Measurements from ENCODE around the gene RGS1. TPM values are rescaled to one million over a fixed set of nuclear protein-coding genes. Genes with fewer than 3 reads are reported as not detected.

RGS1 gene
- total and polyA plus RNA-seq, 2 experiments from 2014 or later: not detected

- H3K27me3 ChIP-seq (ENCODE audit: insufficient read depth): no peaks in the 10 kb centered on the region
- no peaks in the 10 kb centered on the region; the same call in 1 of the 2 replicates for H3K9me2 ChIP-seq (ENCODE audit: insufficient read depth)
- no peaks in the 10 kb centered on the region for H3K79me2 ChIP-seq (replicated peaks; ENCODE audit: insufficient read depth)
- no peaks in the 10 kb centered on the region for H3F3A ChIP-seq (replicated peaks; ENCODE audit: low read depth)
- Mint-ChIP-seq H3K4me1 (peaks cover 10% of the 10 kb centered on the region; the same call in 2 of the 3 replicates), H3K9me3 (no peaks in the 10 kb centered on the region), H3K27ac (no peak overlapping the region), H3K4me3 (no peak overlapping the region), H3K36me3 (ENCODE audit: low read depth) (no peaks in the 10 kb centered on the region), H3K27me3 (ENCODE audit: insufficient read depth, low read depth, poor library complexity) (no peaks in the 10 kb centered on the region)
- no peak overlapping the region for H3K4me3 ChIP-seq
- no peaks in the 10 kb centered on the region for H3K36me3 ChIP-seq (ENCODE audit: insufficient read depth)
- ATAC-seq (no peak), DNase-seq (ENCODE audit: low spot score) (no peak)
- H4K20me1 ChIP-seq (replicated peaks; ENCODE audit: insufficient read depth): no peaks in the 10 kb centered on the region
- H2AFZ ChIP-seq: no peak overlapping the region
- no peak for TF ChIP-seq EZH2phosphoT487 (IDR thresholded peaks at IDR 0.05; ENCODE audit: unreplicated experiment)
- no peak for TF ChIP-seq EZH2 (IDR thresholded peaks at IDR 0.05; ENCODE audit: low read depth, unreplicated experiment)
- no peak for TF ChIP-seq ZNF462 (CRISPR knock-in tag; IDR thresholded peaks at IDR 0.05)
- TF ChIP-seq, protein P1, sequence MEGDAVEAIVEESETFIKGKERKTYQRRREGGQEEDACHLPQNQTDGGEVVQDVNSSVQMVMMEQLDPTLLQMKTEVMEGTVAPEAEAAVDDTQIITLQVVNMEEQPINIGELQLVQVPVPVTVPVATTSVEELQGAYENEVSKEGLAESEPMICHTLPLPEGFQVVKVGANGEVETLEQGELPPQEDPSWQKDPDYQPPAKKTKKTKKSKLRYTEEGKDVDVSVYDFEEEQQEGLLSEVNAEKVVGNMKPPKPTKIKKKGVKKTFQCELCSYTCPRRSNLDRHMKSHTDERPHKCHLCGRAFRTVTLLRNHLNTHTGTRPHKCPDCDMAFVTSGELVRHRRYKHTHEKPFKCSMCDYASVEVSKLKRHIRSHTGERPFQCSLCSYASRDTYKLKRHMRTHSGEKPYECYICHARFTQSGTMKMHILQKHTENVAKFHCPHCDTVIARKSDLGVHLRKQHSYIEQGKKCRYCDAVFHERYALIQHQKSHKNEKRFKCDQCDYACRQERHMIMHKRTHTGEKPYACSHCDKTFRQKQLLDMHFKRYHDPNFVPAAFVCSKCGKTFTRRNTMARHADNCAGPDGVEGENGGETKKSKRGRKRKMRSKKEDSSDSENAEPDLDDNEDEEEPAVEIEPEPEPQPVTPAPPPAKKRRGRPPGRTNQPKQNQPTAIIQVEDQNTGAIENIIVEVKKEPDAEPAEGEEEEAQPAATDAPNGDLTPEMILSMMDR (conservative IDR thresholded peaks at IDR 0.05; ENCODE audit: low read depth in 2 of 2): no peak
- no peak for TF ChIP-seq POLR2AphosphoS5 (IDR thresholded peaks at IDR 0.05; ENCODE audit: low read depth)
- TF ChIP-seq STAT1 (IDR thresholded peaks at IDR 0.05; ENCODE audit: unreplicated experiment): no peak
- TF ChIP-seq, protein P2, sequence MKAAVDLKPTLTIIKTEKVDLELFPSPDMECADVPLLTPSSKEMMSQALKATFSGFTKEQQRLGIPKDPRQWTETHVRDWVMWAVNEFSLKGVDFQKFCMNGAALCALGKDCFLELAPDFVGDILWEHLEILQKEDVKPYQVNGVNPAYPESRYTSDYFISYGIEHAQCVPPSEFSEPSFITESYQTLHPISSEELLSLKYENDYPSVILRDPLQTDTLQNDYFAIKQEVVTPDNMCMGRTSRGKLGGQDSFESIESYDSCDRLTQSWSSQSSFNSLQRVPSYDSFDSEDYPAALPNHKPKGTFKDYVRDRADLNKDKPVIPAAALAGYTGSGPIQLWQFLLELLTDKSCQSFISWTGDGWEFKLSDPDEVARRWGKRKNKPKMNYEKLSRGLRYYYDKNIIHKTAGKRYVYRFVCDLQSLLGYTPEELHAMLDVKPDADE (IDR thresholded peaks at IDR 0.05): no peak
- TF ChIP-seq NANOG (IDR thresholded peaks at IDR 0.05; ENCODE audit: borderline replicate concordance): no peak
- TF ChIP-seq, protein P3, sequence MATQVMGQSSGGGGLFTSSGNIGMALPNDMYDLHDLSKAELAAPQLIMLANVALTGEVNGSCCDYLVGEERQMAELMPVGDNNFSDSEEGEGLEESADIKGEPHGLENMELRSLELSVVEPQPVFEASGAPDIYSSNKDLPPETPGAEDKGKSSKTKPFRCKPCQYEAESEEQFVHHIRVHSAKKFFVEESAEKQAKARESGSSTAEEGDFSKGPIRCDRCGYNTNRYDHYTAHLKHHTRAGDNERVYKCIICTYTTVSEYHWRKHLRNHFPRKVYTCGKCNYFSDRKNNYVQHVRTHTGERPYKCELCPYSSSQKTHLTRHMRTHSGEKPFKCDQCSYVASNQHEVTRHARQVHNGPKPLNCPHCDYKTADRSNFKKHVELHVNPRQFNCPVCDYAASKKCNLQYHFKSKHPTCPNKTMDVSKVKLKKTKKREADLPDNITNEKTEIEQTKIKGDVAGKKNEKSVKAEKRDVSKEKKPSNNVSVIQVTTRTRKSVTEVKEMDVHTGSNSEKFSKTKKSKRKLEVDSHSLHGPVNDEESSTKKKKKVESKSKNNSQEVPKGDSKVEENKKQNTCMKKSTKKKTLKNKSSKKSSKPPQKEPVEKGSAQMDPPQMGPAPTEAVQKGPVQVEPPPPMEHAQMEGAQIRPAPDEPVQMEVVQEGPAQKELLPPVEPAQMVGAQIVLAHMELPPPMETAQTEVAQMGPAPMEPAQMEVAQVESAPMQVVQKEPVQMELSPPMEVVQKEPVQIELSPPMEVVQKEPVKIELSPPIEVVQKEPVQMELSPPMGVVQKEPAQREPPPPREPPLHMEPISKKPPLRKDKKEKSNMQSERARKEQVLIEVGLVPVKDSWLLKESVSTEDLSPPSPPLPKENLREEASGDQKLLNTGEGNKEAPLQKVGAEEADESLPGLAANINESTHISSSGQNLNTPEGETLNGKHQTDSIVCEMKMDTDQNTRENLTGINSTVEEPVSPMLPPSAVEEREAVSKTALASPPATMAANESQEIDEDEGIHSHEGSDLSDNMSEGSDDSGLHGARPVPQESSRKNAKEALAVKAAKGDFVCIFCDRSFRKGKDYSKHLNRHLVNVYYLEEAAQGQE (IDR thresholded peaks at IDR 0.05; ENCODE audit: unreplicated experiment): no peak
- TF ChIP-seq JUNB (IDR thresholded peaks at IDR 0.05; ENCODE audit: unreplicated experiment): no peak
- TF ChIP-seq CREB1 (CRISPR knock-in tag; IDR thresholded peaks at IDR 0.05; ENCODE audit: low read depth): no peak
- TF ChIP-seq ZNF114 (CRISPR knock-in tag; IDR thresholded peaks at IDR 0.05): no peak
- H3K4me1 ChIP-seq (ENCODE audit: insufficient read depth): peaks cover 7% of the 10 kb centered on the region; the same call in 1 of the 2 replicates
- no peak overlapping the region for H3K4me2 ChIP-seq
- no peak overlapping the region for H3K27ac ChIP-seq (ENCODE audit: low read depth)
These were observed 21.8 kb upstream of the RGS1 start for GRCh38 chr1:192553741-192554140.
